Epidermal melanocyte (primary cell): Measurements from ENCODE around the gene ABI3BP.
A peak's percentile ranks its signal among the peaks of the same experiment; 100 is the strongest.

Experiments
- DNase-seq: peaks from one replicate; pipeline ENCODE4 v3.0.0; 2011; ENCODE audit warnings: low spot score; ENCODE audit not compliant: insufficient read length

The ABI3BP gene

DNA sequence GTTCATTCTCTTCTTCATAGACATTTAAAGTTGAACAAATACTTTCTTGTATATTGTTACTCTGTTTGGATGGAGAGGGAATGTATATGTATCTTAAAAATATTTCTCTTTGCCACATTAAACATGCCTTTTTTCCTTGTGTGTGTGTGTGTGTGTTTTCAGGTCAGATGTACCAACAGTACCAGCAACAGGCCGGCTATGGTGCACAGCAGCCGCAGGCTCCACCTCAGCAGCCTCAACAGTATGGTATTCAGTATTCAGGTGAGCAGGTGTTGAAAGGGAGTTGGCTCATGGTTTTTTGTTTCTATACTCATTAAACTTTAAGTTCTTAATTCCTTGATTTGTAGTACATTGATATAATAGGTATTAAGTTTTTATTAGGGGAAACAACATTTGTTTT, 248.6 kb downstream of the ABI3BP start:
- DNase-seq: no peak

DNA sequence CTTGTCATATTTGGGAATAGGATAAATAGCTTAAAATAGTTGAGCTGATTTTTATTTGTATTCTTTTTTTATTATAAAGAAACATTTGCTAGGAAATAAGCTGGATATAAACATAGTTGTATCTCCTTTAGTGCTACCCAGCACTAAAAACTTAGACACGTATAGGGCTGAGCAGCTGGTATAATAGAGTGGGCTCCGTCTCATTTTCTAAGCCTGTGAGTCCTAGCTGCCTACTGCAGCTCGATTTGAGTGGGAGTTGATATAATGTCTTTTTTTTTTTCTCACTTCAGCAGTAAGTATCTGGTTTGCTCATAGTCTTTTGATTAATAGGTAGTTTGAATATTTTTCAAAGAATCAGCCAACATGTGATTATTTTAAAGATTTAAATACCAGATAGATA, 249.7 kb downstream of the ABI3BP start:
- no peak for DNase-seq

DNA sequence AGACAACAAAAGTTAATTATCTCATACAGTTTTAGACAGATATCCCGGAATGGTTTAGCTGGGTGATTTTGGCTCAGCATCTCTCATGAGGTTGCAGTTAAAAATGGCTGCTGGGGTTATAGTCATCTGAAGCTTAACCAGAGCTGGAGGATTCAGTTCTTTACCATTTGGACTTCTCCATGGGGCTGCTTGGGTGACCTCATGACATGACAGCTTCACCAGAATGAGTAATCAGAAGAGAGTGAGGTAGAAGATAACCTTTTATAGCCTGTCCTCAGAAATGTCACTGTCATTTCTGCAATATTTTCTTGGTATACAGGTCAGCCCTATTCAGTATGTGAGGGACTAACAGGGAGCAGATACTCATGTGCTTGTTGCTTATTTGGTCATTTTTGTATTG, 253.0 kb downstream of the ABI3BP start:
- DNase-seq: no peak

DNA sequence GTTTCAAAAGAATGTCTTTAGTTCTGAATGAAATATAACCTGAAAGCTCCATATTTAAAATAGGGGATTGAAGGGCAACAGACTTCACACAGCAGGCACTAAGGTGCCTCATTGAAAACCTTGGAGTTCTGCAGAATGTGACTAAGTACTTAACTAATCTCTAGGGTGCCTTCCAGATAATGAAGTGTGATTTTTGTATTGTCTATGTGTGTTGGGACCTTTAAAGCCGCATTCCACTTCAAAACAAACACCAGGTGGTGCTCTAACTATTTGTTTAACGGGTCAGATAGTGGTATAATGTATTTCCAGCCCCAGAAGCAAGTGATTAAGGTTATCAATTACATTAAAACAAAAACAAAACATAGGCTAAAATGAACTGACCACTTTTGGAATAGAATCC, 255.9 kb downstream of the ABI3BP start:
- no peak for DNase-seq

DNA sequence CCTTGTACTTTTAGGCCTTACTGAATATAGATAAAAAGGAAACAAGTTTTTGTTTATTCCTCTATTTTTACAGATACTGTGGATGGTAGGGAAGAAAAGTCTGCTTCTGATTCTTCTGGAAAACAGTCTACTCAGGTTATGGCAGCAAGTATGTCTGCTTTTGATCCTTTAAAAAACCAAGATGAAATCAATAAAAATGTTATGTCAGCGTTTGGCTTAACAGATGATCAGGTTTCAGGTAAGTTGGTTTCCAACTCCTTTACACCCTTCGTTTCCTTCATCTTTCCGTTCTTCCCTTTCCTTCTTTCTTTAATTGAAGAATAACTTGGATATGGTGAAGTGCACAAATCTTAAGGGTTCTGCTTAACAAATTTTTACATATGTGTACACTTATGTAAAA, 260.8 kb downstream of the ABI3BP start:
- DNase-seq: no peak

DNA sequence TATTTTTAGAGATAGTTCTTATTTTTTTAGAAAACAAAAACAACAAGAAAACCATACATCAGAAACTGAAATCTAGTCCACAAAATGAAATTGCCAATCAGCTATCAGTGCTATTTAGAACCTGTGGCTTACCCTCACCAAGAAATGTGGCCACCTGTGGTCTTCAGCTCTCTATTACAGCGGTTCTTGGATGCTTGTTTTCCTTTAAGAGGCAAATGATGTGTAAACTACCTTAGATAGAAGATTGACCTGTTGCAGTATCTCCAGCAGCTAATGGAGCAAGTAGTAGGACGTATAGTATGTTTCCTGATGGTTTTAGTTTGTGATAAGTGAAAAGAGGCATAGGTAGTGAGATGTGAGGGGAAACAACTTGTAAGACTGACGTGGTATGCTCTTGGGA, 262.7 kb downstream of the ABI3BP start:
- no peak for DNase-seq

DNA sequence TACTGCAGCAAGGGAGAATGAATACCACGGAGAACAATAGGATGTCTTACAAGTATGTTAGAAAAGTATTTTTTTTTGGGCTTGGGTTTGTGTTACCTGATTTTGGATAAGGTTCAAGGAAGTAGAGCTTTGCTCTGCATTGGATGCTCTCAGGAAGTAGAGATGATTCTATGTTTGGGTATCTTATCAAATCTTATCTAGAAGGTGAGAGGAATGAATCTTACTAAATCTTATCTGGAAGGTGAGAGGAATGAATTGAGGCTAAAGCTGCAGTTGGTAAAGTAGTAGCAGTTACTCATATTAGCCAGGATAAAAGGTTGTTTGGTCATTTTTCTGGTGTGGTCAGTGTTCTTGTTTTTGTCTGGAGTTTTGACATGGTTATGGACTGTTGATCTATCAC, 266.5 kb downstream of the ABI3BP start:
- DNase-seq: no peak

DNA sequence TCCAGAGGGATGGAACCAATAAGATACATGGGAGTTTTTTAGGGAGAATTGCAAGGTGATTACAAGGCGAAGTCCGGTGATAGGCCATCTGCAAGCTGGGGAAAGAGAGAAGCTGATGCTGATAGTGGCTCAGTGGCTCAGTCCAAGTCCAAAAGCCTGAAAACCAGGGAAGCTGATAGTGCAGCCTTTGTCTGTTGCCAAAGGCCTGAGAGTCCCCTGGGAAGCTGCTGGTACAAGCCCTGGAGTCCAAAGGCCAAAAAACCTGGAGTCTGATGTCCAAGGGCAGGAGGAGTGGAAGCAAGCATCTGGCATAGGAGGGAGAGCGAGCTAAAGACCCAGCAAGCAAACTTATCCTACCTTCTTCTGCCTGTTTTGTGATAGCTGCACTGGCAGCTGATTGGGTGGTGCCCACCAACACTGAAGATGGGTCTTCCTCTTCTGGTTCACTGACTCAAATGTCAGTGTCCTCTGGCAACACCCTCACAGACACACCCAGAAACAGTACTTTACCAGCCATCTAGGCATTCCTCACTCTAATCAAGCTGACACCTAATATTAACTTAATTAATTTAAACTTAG, 267.2 kb downstream of the ABI3BP start:
- no peak for DNase-seq

DNA sequence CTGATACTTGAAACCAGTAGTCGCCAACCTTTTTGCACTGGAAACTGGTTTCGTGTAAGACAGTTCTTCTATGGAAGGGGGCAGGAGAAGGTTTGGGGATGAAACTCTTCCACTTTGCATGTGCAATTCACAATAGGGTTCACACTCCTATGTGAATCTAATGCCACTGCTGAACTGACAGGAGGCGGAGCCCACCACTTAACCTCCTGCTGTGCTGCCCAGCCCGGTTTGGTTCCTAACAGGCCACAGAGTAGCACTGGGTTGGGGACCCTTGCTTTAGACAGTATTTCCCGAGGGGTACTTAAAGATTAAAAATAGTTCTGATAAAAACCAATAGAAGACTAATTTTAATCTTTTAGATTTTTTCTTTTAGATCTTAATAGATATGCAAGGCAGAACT, 272.8 kb downstream of the ABI3BP start:
- no peak for DNase-seq

DNA sequence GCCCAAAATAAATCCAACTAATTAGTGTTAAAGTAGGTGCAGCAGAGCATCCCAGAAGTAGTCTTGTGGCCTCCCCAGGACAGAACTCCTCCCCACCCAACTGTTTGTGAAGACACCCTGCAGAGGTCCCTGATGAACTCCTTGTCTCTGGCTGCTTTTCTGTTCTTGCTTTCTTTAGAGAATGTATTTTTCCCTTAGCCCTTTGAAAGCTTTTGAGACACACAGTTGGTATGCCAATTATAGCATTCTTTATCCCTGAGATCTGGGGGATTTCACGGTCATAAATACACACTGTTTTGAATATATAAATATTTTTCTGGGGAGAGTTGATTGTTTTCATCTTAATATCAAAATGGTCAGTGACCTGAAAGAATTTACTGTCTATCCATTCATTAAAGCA, 274.1 kb downstream of the ABI3BP start:
- no peak for DNase-seq

DNA sequence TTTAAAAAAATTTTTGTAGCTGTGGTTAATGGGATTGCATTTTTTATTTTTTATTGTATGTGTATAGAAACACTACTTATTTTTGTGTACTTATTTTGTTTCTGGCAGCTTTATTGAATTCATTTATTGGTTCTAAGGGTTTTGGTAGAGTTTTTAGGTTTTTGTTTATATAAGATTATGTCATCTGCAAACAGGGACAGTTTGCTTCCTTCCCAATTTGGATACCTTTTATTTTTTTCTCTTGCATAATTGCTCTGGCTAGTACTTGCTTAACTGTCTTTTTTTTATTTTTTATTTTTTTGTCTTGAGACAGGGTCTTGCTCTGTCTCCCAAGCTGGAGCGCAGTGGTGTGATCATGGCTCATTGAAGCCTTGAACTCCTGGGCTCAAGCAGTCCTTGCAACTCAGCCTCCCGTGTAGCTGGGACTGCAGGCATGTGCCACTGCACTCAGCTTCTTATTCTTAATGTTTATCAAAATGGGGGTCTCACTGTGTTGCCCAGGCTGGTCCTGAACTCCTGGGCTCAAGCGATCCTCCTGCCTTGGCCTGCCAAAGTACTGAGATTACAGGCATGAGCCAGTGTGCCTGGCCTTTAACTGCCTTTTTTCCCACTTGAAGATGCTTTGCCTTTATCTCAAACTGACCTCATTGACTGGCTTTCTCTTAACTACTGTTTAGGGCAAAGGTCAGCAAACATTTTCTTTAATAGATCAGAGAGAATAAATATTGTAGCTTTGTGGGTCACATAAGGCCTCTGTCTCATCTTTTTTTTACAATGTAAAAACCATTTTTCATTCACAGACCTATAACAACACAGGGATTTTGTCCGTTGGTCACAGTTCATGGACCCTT, 275.4 kb downstream of the ABI3BP start:
- DNase-seq: no peak

DNA sequence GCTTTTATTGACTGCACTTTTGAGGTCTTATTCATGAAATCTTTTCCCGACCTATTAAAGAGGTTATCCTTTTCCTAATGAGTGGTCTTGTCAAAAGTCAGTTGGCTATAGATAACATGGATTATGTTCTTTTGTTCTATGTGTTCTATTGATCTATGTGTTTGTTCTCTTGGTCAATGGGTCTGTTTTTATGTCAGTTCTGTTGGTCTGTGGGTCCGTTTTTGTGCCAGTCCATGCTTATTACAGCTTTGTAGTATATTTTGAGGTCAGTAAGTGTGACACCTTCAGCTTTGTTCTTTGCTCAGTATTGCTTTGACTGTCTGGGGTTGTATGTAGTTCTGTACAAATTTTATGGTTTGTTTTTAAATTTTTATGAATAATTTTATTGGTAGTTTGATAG, 276.2 kb downstream of the ABI3BP start:
- no peak for DNase-seq

DNA sequence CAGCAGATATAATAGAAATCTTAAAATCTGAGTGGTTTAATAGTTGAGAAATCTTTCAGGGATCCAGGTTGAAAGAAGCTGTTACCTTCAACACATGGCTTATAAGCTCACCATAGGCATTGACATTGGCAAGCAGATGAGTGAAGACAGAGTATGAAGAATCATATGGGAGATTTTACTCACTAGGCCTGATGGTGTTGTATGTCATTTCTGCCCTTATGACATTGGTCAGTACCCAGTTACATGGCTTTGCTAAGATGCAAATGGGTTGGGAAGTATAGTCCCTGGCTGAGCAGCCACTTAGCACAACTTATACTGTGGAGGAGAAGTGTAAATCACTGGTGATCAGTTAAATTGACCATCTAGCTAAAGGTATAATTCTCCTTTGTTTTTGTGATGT, 278.0 kb downstream of the ABI3BP start:
- DNase-seq: no peak

DNA sequence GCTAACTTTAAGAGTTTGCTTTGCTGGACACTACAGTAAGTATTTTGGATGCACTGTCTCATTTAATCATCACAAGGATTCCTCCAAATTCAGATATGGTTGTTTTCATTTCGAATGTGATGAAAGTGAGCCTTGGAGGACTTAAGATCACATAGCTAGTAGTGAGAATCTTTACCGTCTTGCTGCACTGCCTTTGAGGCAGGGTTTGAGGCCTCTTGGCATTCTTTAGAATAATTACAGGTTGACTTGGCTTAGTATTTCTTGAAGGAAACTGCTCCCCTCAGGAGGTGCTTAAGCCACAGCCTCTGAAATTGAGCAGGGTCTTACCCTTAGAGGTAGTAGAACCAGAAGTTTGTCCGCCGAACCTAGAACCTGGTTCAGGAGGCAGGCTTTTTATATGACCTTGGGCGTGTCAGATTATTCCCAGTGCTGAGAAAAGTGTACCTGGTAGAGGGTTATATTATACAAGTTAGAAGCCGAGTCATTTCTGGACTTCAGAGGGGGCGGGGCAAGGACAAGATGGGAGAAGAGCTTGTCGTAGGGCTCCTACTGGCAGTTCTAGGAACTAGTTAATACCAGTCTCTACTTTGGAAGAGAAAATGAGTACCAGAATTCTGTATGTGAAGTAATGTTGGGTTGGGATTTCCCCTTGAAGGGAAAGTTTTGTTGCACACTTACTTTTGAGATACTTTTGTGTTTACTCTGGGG, 282.8 kb downstream of the ABI3BP start:
- peak; percentile 61 for DNase-seq

DNA sequence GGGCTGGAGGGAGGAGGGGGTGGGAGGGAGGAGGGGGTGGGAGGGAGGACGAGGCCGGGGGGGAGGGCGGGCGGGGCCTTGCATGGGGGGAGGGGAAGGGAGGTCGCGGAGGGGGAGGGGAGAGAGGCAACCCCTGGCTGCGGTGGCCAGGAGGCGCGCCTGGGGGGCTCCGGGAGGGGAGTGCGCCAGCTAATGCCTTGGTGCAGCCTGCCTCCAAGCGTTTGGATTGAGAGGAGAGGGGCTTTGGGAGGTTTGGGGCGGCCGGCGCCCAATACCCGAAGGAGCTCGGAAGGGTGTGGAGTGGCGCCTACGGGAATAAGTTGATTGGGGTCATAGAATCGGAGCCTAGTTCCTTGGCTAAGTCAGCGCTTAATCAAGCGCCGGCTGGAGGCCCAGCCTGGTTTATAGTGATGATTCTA, 283.4 kb downstream of the ABI3BP start:
- no peak for DNase-seq

DNA sequence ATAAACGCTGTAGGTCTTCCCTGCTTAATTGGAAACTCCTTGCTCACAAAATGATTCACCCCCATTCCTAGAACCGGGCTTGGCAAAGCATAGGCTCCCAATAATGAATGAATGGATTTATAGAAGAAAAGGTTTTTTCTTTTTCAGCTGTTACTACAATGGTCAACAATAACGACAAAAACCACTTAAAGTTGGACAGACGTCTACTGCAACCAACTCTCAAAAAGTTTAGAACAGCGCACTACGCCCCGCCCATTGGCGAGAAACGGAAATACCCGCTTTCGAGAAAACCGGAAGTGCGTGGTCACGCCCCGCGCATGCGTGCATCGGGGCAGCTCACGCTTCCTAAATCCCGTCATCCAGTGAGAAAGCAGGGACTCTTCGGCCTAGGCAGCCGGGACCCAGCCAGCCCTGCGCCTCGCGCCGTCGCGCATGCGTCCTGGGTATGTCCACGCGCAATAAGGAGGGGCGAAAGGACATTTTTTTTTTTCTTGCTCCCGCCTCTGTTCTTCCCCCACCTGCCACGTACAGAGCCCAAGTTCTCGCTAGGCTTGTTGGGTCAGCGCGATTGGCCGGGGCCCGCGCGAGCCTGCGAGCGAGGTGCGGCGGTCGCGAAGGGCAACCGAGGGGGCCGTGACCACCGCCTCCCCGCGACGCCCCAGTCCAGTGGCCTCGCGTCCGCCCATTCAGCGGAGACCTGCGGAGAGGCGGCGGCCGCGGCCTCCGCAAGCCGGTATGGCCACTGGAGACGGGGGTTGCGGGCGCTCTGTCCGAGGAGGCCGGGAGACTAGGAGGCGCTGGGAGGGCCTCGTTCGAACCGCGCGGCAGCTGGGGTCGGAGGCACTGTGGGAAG, 284.0 kb downstream of the ABI3BP start, which contains the start of gene TFG:
TFG (plus strand) TSS at position 506 of the 853 bp plus-strand sequence. CDS start 4,192 bp downstream, outside the sequence.
- DNase-seq: peak; percentile 97

DNA sequence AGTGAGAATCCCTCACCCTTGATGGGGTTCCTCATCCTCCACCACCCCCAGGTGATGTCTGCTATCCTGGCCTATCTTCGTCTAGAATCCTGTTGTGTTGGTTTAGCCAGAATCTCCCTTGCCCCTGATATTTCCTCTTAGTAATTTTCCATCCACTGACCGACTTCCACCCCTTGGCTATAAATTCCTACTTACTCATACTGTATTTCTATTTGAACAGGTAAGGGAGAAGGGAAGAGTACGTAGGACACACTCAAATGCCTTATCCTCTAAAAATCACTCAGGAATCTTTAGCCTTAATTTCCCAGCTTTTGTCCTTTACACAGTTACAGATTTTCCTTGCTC, 284.6 kb downstream of the ABI3BP start:
- DNase-seq: no peak

DNA sequence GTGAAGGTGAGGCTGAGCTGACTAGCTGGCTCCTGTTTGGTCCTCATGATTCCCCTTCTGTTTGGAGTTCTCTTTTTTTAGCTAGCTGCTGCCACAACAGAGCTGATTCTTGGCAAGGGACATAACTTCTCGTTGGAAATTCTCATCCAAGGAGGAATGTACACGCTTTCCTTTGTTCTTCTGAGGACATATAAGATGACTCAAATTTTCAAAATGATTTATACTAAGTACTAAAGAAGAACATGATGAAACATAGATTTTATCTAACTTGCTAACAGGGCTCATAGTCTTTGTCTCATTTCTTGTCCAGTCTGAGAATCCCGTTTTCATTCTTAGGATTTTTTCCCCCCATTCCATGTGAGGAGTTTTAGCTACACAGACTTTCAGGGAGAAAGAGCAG, 286.9 kb downstream of the ABI3BP start:
- no peak for DNase-seq

DNA sequence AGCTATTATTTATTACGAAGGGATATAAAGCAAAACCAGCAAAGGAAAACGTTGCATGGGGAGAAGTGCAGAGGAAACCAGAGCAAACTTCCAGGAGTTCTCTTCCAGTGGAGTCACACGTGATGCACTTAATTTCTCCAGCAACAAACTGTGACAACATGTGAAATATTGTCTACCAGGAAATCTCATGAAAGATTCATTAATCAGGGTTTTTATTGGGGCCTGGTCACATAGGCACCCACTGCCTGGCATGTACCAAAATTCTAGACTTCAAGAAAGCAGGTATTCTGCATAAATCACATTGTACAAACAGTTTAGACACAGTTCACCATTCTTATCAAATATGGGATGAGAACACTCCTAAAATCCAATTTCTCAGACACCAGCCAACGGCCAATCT, 289.4 kb downstream of the ABI3BP start:
- no peak for DNase-seq

DNA sequence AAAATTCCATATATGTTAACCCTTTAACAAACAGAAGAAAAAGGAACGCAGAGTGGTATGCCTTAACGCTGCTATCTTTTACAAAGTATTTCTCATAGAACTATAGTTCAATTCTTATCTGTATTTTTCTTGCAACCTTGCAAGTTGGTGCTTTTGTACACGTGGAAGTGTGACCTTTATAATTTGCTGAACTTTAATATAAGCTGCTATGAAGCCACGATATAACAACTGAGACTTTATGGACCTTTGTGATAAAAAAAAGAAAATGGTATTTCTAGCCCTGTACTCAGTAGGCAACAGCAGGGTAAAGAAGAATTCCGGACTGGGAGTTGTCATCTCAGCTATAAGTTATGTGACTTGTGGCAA, 290.3 kb downstream of the ABI3BP start:
- DNase-seq: no peak

DNA sequence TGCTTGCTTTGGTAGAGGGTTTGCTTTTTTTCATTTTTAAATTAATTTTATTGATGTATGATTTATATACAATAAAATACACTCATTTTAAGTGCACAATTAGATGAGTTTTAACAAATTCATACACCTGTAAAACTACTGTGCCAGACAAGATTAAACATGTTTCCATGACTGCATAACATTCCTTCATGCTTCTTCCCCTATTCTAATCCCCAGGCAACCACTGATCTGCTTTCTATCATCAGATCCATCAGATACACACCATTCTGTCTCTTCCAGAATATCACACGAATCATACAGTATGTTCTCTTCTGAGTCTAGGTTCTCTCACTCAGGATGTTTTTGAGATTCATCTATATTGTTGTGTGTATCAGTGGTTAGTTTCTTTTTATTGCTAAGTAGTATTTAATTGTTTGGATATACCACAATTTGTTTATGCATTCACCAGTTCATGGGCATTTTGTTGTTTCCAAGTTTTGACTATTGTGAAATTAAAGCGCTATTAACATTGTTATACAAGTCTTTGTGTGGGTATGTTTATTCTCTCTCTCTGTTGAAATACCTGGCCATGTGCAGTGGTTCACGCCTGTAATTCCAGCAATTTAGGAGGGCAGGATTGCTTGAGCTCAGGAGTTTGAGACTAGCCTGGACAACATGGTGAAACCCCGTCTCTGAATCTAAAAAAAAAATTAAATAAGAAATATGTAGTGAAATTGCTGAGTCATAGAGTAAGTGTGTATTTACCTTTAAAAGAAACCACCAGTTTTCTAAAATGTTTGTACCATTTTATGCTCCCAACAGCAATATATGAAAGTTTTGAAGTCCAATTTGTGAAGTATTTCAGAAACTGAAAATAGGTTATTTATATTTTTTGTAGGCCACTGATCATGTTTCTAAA, 290.9 kb downstream of the ABI3BP start:
- no peak for DNase-seq
